CD4-positive, alpha-beta T cell treated with Interleukin-1 beta for 1 hour (primary cell): ENCODE results near the gene CDH7.

Experiments
- DNase-seq, 2 donors: peaks; one replicate each; pipeline ENCODE4 v3.0.0-alpha.2; 2020 to 2022

The CDH7 gene

GRCh38 chr18:65924904-65925303 lies 174.1 kb downstream of the CDH7 start:
- DNase-seq: no peak

- DNase-seq: no peak
Observed at GRCh38 chr18:65934874-65935273, 184.1 kb downstream of the CDH7 start.

GRCh38 chr18:65936678-65937077 lies 185.9 kb downstream of the CDH7 start:
- no peak for DNase-seq

GRCh38 chr18:65937180-65937579 lies 186.4 kb downstream of the CDH7 start:
- DNase-seq: no peak

- no peak for DNase-seq
Observed at GRCh38 chr18:65938592-65939372, 188.0 kb downstream of the CDH7 start.
